Psoas muscle (tissue), 8 donors: ENCODE measurements around the gene PDE10A. TPM values are rescaled to one million over a fixed set of nuclear protein-coding genes. Genes with fewer than 3 reads are reported as not detected.

Experiments used
- ATAC-seq, 4 donors: fragments of 200-7000 bp; cut with Tn5 transposase; one replicate each; pipeline ENCODE4 v1.9.1; 2020; ENCODE audit warnings: moderate library complexity in 3 of 4, mild to moderate bottlenecking in 2 of 4
- DNase-seq, 2 donors: peaks; one replicate each; pipeline ENCODE4 v3.0.0-alpha.2; 2020
- H3K27ac ChIP-seq: fragments of 200-600 bp; one replicate; pipeline ENCODE4 v1.8.0; 2022
- H3K27me3 ChIP-seq, 3 donors: fragments of 200-600 bp in 1 of 3; one replicate each; pipeline versions ENCODE4 v1.6.1 to v1.8.0; 2013 to 2022; ENCODE audit warnings: low read length in 2 of 3, mild to moderate bottlenecking in 2 of 3, moderate library complexity in 1 of 3; ENCODE audit not compliant: insufficient read depth in 3 of 3
- H3K36me3 ChIP-seq, 2 donors: fragments of 200-600 bp in 1 of 2; one replicate each; pipeline versions ENCODE4 v1.6.1 to v1.8.0; 2013 to 2022; ENCODE audit warnings: low read depth in 1 of 2, mild to moderate bottlenecking in 1 of 2, moderate library complexity in 1 of 2; ENCODE audit not compliant: insufficient read depth in 1 of 2
- H3K4me1 ChIP-seq: fragments of 200-600 bp; one replicate; pipeline ENCODE4 v1.8.0; 2022
- H3K4me3 ChIP-seq: fragments of 200-600 bp; one replicate; pipeline ENCODE4 v1.8.0; 2022; ENCODE audit warnings: mild to moderate bottlenecking
- H3K9me3 ChIP-seq: fragments of 200-600 bp; one replicate; pipeline ENCODE4 v1.8.0; 2022
- CTCF ChIP-seq: fragments of 200-600 bp; IDR thresholded peaks from one replicate; pipeline ENCODE4 v1.8.0; 2022; ENCODE audit warnings: antibody characterized with exemption
- WGBS, 3 donors: extraction: QIAGEN DNeasy Blood & Tissue Kit; methylation state at CpG; one replicate each; pipeline versions ENCODE4 v1.1.6 to v1.1.7; 2013; 5-methylcytosine and 5-hydroxymethylcytosine counted together
- intact Hi-C, 2 donors: fragments of 100-400 bp; cut with DNase I; formaldehyde crosslinking; loops; one replicate each; pipeline versions ENCODE4 v1.11.0 to v1.14.2; 2022
- polyA plus RNA-seq, 3 donors: library from polyadenylated mRNA; stranded (reverse); fragments of 200-250 nt; gene quantifications; one replicate each; pipeline ENCODE4 v1.2.3, GENCODE V29; 2013
- total RNA-seq, 4 donors: library from RNA; stranded (reverse); fragmentation: NEBNext Ultra II Directional in 2 of 4; extraction: Animal tissue kit (Norgen Biotek cat#: 25700) in 2 of 4; gene quantifications; one replicate each; pipeline versions ENCODE4 v1.2.1 to v1.2.4, GENCODE V29; 2021 to 2023
- donor health status: healthy with polysubstance abuse.
- donor health status: DM: no; HTN: no; CAD: no; lungs with moderate emphysema.
- donor health status: Bipolar disorder and iron deficiency.
- donor health status: healthy.
- donor health status: DM: yes; HTN: yes; CAD: no.
- donor health status: DM: no; HTN: no; CAD: no.
- donor health status: DM: no; HTN: no; CAD: no.
- donor health status: DM: yes; HTN: yes; CAD: no.

PDE10A gene
- total and polyA plus RNA-seq, 7 donors: 0.74 to 3.6 (median 1.1) TPM

GRCh38 chr6:165671222-165671768 is 8.3 kb upstream of the PDE10A start:
- Histone ChIP-seq H3K4me3 (no peak overlapping the region), H3K27me3 (peaks cover 0 to 27% (median 0%) of the 10 kb centered on the region in 3 donors), H3K36me3 (no peaks in the 10 kb centered on the region), H3K4me1 (no peaks in the 10 kb centered on the region), H3K9me3 (no peaks in the 10 kb centered on the region), H3K27ac (no peak overlapping the region)
- no peak for DNase-seq
- 76 to 86% (median 82%) methylated on average over 6 of the region's 6 CpGs for WGBS, 3 donors
- intact Hi-C loops: no loop called here
- no peak for TF ChIP-seq CTCF
- no peak for ATAC-seq

- Histone ChIP-seq H3K27me3 (peaks cover 0 to 50% (median 3%) of the 10 kb centered on the region in 3 donors), H3K4me3 (no peak overlapping the region), H3K27ac (no peak overlapping the region), H3K4me1 (peaks cover 9% of the 10 kb centered on the region), H3K36me3 (no peaks in the 10 kb centered on the region), H3K9me3 (no peaks in the 10 kb centered on the region)
- TF ChIP-seq CTCF: no peak
- 81 to 86% (median 85%) methylated on average over 8 of the region's 8 CpGs for WGBS, 3 donors
- DNase-seq (no peak), ATAC-seq (no peak)
- intact Hi-C loops: no loop called here
These were observed 5.9 kb upstream of the PDE10A start for GRCh38 chr6:165668951-165669350.

- TF ChIP-seq CTCF: no peak
- WGBS, 3 donors: 50 to 70% (median 70%) methylated on average over 4 of the region's 4 CpGs
- intact Hi-C loops: no loop called here
- ATAC-seq: no peak
- Histone ChIP-seq H3K4me1 (peaks cover 12% of the 10 kb centered on the region), H3K4me3 (no peak overlapping the region), H3K27ac (no peak overlapping the region), H3K27me3 (peaks cover 0 to 71% (median 13%) of the 10 kb centered on the region in 3 donors), H3K9me3 (no peaks in the 10 kb centered on the region), H3K36me3 (no peaks in the 10 kb centered on the region)
- DNase-seq: no peak
These were observed 2.3 kb upstream of the PDE10A start for GRCh38 chr6:165665384-165665672.

GRCh38 chr6:165664559-165665383 is 1.7 kb upstream of the PDE10A start:
- 21 to 27% (median 27%) methylated on average over 25 of the region's 25 CpGs for WGBS, 3 donors
- no peak for TF ChIP-seq CTCF
- Histone ChIP-seq H3K4me3 (peak overlapping the region; percentile 71), H3K27ac (no peak overlapping the region), H3K4me1 (peaks cover 12% of the 10 kb centered on the region), H3K9me3 (no peaks in the 10 kb centered on the region), H3K36me3 (no peaks in the 10 kb centered on the region), H3K27me3 (peaks cover 0 to 77% (median 16%) of the 10 kb centered on the region in 3 donors)
- ATAC-seq (no peak), DNase-seq (no peak)
- intact Hi-C loops: no loop called here
